SJCRH30 (cell line): ENCODE data around the gene ISLR. TPM values are rescaled to one million over a fixed set of nuclear protein-coding genes. Genes with fewer than 3 reads are reported as not detected.

Experiments used
- DNase-seq, 2 experiments: peaks; one replicate each; pipeline ENCODE4 v3.0.0-alpha.2; 2015 to 2020
- H3K27ac ChIP-seq: fragments of 250-450 bp; sonication (Bioruptor Pico); 2 replicates; pipeline ENCODE4 v1.5.1; 2020; ENCODE audit warnings: mild to moderate bottlenecking, moderate library complexity
- H3K27me3 ChIP-seq: fragments of 250-450 bp; sonication (Bioruptor Pico); 2 replicates; pipeline ENCODE4 v1.5.1; 2020; ENCODE audit warnings: mild to moderate bottlenecking, moderate library complexity
- H3K36me3 ChIP-seq: fragments of 250-450 bp; sonication (Bioruptor Pico); 2 replicates; pipeline ENCODE4 v1.5.1; 2020; ENCODE audit warnings: mild to moderate bottlenecking, moderate library complexity
- H3K4me1 ChIP-seq: fragments of 250-450 bp; sonication (Bioruptor Pico); 2 replicates; pipeline ENCODE4 v1.5.1; 2020; ENCODE audit warnings: mild to moderate bottlenecking, moderate library complexity
- H3K4me3 ChIP-seq: fragments of 250-450 bp; sonication (Bioruptor Pico); 2 replicates; pipeline ENCODE4 v1.5.1; 2020; ENCODE audit warnings: mild to moderate bottlenecking, moderate library complexity
- H3K9me3 ChIP-seq: fragments of 250-450 bp; sonication (Bioruptor Pico); replicated peaks from 2 replicates; pipeline ENCODE4 v1.5.1; 2020; ENCODE audit warnings: mild to moderate bottlenecking, moderate library complexity
- total RNA-seq: library from RNA; depleted of rRNA; stranded (reverse); fragments of >200 nt; shearing (Covaris generic); gene quantifications from 2 replicates; pipeline ENCODE4 v1.2.3, GENCODE V29; 2014; rRNA removed

Gene ISLR
- total RNA-seq: 19.8 and 27.7 TPM in 2 replicates

DNA sequence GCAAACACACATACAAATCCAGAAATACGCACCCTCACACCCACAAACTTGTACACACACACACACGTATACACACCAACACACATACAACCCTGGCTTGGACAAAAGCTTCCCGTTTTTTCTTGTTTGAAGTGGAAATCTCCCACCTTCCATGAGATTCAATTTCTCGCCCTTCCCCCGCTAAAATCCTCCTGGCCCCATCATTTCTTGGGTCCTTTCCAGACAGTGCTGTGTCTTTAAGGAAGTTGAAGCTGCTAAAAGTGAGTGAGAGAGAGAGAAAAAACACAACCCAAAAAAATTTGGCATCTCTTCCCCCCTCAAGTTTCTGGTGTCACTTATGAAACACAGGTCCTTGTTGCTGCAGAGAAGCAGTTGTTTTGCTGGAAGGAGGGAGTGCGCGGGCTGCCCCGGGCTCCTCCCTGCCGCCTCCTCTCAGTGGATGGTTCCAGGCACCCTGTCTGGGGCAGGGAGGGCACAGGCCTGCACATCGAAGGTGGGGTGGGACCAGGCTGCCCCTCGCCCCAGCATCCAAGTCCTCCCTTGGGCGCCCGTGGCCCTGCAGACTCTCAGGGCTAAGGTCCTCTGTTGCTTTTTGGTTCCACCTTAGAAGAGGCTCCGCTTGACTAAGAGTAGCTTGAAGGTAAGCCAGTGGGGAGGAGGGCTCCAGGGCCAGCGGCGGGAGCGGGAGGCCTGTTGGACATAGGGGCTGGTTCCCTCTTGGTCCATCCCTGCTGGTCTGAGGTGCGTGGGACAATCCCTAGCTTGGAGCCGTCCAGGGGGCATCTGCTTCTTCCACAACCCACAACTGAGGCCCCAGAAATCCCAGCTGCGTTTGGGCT is at the start of gene ISLR:
TSS of gene ISLR (plus strand) at position 331 of the 839 bp plus-strand sequence. CDS start 1,149 bp downstream, outside the sequence.
- H3K36me3 ChIP-seq: no peaks in the 10 kb centered on the region
- no peaks in the 10 kb centered on the region for H3K9me3 ChIP-seq
- H3K4me1 ChIP-seq: peaks cover 54% of the 10 kb centered on the region
- no peaks in the 10 kb centered on the region for H3K27me3 ChIP-seq
- H3K4me3 ChIP-seq: peak within 1 kb of the TSS; percentile 49
- DNase-seq: peak; percentile 54 to 67
- peak within 1 kb of the TSS; percentile 73 for H3K27ac ChIP-seq

- DNase-seq: no peak
- H3K9me3 ChIP-seq: no peaks in the 10 kb centered on the region
- no peak overlapping the region for H3K4me3 ChIP-seq
- H3K27ac ChIP-seq: no peak overlapping the region
- H3K27me3 ChIP-seq: peaks cover 15% of the 10 kb centered on the region; the same call in 1 of the 2 replicates
- no peaks in the 10 kb centered on the region for H3K4me1 ChIP-seq
- H3K36me3 ChIP-seq: no peaks in the 10 kb centered on the region
These were observed 49.3 kb upstream of the ISLR start for GRCh38 chr15:74124196-74124595.

DNA sequence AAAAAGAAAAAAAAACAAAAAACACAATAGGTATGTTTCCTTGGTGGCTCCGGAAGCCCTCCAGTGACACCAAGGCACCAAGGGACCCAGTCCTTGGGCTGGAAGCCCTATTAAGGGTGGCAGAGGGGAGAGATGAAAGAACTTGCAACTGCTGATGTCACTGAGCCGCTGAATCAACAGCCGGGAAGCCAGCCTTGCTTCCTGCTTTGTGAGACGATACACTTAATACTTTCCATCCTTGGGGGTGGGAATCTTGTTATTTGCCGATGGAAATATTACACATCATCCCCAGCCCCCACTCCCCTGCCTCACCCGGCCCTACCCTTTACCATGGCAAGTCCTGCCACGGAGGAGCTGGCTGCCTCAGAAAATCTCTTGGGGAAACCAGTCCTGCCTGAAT is 48.8 kb upstream of the ISLR start:
- no peaks in the 10 kb centered on the region for H3K4me1 ChIP-seq
- H3K27me3 ChIP-seq: peaks cover 15% of the 10 kb centered on the region; the same call in 1 of the 2 replicates
- no peaks in the 10 kb centered on the region for H3K9me3 ChIP-seq
- H3K36me3 ChIP-seq: no peaks in the 10 kb centered on the region
- DNase-seq: no peak
- H3K4me3 ChIP-seq: no peak overlapping the region
- no peak overlapping the region for H3K27ac ChIP-seq

- Histone ChIP-seq H3K27me3 (peaks cover 14% of the 10 kb centered on the region; the same call in 1 of the 2 replicates), H3K4me1 (no peaks in the 10 kb centered on the region), H3K27ac (no peak overlapping the region), H3K9me3 (no peaks in the 10 kb centered on the region), H3K36me3 (no peaks in the 10 kb centered on the region), H3K4me3 (peak overlapping the region; percentile 17; the same call in 1 of the 2 replicates)
- DNase-seq: peak; percentile 87 to 93
These were observed 46.1 kb upstream of the ISLR start for GRCh38 chr15:74127255-74127953.

DNA sequence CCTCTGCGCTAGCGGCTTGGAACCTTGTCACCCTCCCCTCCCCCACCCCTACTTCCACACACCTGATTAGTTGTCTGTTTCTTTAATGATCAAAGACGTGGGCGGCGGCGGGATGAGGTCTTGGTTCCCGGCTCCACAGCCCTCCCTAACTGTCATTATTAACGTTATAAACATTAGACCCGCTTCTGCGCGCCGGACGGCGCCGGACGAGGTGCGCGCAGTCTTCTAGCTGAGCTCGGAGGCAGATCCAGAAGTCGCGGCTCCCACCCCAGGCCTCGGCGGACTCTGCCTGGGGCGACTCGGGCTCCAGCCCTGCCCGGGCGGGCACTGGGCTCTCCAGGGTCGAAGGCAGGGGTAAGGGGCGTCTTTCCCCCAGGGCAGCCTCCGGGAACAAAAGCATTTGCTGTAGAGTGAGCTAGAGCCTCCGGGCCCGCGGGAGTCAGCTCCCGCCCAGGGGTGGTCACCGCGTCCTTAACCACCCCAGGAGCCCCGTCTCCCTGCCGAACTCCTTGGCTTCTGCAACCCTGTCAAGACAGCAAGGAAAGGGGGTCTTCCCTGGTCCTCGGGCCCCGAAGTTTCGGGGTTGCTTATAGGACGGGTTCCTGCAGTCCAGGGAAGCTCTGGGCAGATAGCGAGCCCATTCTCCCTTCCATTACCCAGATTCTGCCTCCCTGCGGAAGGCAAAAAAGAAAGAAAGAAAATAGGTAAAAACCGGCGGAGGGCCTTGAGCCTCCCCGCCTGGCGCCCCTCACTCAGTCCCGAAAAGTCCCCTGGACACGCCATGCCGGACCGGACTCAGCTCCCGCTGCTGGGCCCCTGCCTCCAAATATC is 45.3 kb upstream of the ISLR start:
- H3K4me3 ChIP-seq: peak overlapping the region; percentile 17; the same call in 1 of the 2 replicates
- H3K36me3 ChIP-seq: no peaks in the 10 kb centered on the region
- H3K9me3 ChIP-seq: no peaks in the 10 kb centered on the region
- H3K27me3 ChIP-seq: peaks cover 11% of the 10 kb centered on the region; the same call in 1 of the 2 replicates
- no peak overlapping the region for H3K27ac ChIP-seq
- DNase-seq: no peak
- H3K4me1 ChIP-seq: no peaks in the 10 kb centered on the region

- Histone ChIP-seq H3K27ac (no peak overlapping the region), H3K4me3 (no peak overlapping the region), H3K36me3 (no peaks in the 10 kb centered on the region), H3K4me1 (no peaks in the 10 kb centered on the region), H3K9me3 (no peaks in the 10 kb centered on the region), H3K27me3 (peaks cover 11% of the 10 kb centered on the region; the same call in 1 of the 2 replicates)
- DNase-seq: no peak
These were observed 44.5 kb upstream of the ISLR start for GRCh38 chr15:74128785-74129585.

DNA sequence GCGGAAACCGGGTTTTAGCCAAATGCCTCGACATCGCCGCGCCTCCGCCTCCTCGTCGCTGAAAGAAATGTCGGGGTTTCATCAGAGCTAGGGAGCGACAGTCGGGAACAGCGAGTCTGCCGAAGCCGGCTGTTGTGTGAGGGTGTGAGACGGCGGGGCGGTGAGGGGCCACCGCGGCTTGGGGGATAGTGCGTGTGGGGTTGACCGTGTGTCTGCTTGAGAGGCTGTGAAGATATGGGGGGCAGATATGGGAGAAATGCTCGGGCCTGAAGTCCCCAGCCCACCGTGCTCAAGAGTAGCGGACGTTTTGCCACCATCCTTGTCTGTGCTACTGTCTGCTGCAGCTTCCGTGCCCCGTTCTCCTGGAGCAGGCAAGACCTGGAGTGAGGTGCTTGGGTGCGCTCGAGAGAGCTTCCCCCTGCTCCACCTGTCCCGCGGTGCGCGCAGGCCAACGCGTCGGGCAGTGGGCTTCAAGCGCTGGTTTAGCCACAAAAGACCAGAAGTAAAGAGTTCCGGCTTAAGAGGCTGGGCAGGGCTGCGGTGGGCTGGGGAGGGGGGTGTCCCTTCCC is 43.8 kb upstream of the ISLR start:
- no peak overlapping the region for H3K4me3 ChIP-seq
- H3K9me3 ChIP-seq: no peaks in the 10 kb centered on the region
- no peak for DNase-seq
- no peak overlapping the region for H3K27ac ChIP-seq
- no peaks in the 10 kb centered on the region for H3K4me1 ChIP-seq
- H3K36me3 ChIP-seq: no peaks in the 10 kb centered on the region
- H3K27me3 ChIP-seq: peaks cover 9% of the 10 kb centered on the region; the same call in 1 of the 2 replicates

DNA sequence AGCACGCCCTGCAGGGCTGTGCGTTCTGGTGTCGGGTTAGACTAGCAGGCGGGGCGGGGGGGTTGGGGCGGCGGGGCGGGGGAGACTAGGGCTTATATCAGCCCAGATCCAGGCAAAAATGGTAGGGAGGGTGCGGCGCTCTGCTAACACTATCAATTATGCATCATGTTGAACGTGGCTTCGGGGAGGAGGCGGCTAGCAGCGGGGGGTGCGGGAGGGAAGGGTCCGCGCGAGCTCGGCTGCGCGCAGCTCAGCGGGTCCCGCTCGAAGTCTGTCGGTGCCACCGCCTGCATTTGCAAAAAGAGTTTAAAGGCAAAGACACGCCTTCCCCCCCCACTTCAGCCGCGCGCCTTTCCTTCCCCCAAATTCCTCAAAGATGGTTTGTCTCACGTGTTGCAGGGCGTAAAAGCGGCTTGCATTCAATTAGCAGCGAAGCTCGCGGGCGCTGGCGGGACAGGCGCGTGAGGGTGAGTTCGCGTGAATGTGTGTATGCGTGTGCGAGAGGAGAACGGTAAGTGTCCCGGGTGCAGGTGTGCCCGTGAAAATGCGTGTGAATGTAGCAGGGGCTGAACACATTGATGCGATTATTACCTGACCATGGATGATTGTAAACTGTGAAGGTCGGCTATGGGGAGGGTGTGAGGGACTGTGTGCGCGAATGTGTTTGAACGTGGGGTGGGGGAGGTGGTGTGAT is 43.2 kb upstream of the ISLR start, which contains the start of gene ISLR2:
TSS of gene ISLR2 (plus strand) at position 432 of the 694 bp plus-strand sequence. CDS start 2,169 bp downstream, outside the sequence.
- peaks cover 4% of the 10 kb centered on the region; the same call in 1 of the 2 replicates for H3K27me3 ChIP-seq
- no peak within 1 kb of the TSS for H3K27ac ChIP-seq
- no peaks in the 10 kb centered on the region for H3K36me3 ChIP-seq
- H3K4me1 ChIP-seq: no peaks in the 10 kb centered on the region
- no peak within 1 kb of the TSS for H3K4me3 ChIP-seq
- DNase-seq: no peak
- no peaks in the 10 kb centered on the region for H3K9me3 ChIP-seq

DNA sequence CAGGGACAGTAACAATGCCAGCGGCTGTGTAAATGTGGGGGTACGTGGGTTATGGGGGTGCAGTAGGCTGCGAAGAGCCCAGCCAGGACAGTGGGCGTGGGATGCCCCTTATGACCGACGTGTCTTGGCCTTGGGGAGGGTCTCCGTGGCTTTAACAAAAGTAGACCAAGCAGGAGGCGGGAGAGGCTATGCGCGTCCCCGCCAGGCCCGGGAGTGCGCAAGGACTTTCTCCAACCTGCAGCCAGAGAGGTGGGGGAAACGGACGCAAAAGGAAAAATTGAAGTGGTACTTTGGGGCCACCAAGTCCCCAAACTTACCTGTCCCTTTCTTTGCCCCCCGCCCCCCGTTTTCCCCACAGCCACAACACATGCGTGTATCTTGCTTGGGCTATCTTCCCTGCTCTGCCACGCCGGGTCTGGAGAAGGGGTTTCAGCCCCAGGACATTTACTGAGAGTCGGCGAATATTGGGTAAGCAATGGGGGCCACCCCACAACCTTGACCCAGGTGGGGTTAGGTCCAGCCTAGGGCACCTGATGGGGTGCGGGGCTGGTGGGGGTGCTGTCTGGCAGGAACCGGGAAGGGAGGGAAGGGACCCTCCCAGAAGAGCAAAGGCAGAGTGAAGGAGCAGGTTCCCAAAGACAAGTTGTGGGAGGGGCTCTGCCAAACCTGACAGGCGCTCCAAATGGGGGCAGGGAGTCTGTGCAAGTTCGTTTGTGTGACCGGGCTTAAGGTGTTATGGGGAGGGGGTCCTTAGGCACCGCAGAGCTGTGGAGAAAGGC is 42.5 kb upstream of the ISLR start:
- no peaks in the 10 kb centered on the region for H3K4me1 ChIP-seq

GRCh38 chr15:74131628-74132413 is 41.7 kb upstream of the ISLR start:
- Histone ChIP-seq H3K4me3 (no peak overlapping the region), H3K27me3 (no peaks in the 10 kb centered on the region), H3K4me1 (peaks cover under 1% of the 10 kb centered on the region), H3K9me3 (no peaks in the 10 kb centered on the region), H3K36me3 (no peaks in the 10 kb centered on the region), H3K27ac (no peak overlapping the region)
- no peak for DNase-seq

More for the DNA sequence above, 42.5 kb upstream of the ISLR start:
- Histone ChIP-seq H3K9me3 (no peaks in the 10 kb centered on the region), H3K27me3 (no peaks in the 10 kb centered on the region), H3K4me3 (no peak overlapping the region), H3K27ac (no peak overlapping the region), H3K36me3 (no peaks in the 10 kb centered on the region)
- DNase-seq: no peak

- H3K27ac ChIP-seq: no peak overlapping the region
- no peaks in the 10 kb centered on the region for H3K27me3 ChIP-seq
- H3K36me3 ChIP-seq: no peaks in the 10 kb centered on the region
- H3K4me1 ChIP-seq: peaks cover 9% of the 10 kb centered on the region
- H3K4me3 ChIP-seq: no peak overlapping the region
- no peaks in the 10 kb centered on the region for H3K9me3 ChIP-seq
- DNase-seq: no peak
These were observed 40.5 kb upstream of the ISLR start for GRCh38 chr15:74132681-74133651.
